G401.6 (cell line): Measurements from ENCODE around the gene OR10K1.
A peak's percentile ranks its signal among the peaks of the same experiment; 100 is the strongest.
"Not testable (repeated sequence)": the region's sequence is repeated elsewhere in the genome, so short reads cannot be mapped to it uniquely, and the experiment has no call there.

Experiments
- FAIRE-seq: peaks from 2 replicates; lab custom pipeline; 2012; peaks lifted over from hg19 to GRCh38; lab: Jason Lieb, UNC

Gene OR10K1, protein sequence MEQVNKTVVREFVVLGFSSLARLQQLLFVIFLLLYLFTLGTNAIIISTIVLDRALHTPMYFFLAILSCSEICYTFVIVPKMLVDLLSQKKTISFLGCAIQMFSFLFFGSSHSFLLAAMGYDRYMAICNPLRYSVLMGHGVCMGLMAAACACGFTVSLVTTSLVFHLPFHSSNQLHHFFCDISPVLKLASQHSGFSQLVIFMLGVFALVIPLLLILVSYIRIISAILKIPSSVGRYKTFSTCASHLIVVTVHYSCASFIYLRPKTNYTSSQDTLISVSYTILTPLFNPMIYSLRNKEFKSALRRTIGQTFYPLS

DNA sequence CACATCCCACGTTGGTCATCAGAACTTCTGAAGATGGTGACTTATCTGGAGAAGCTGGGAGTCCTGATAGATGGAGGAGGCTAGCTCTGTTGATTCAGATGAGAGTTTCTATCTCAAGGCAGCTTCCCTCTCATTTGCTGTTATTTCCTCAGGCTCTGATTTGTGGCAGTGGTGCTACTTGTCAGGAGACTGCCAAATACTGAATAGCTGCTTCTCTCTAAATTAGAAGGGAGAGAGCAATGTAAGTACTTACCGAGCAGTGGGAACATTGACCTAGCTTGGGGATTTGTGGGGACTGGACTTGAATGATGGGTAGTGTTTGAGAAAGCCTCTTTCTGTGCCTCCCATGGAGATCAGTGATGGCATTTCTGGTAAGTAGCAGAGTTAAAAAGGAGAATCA, at the start of gene OR10K1:
Gene OR10K1, plus strand, starts transcription at position 301 of the 400 bp plus-strand sequence. CDS start 3,728 bp downstream, outside the sequence.
- no peak for FAIRE-seq

DNA sequence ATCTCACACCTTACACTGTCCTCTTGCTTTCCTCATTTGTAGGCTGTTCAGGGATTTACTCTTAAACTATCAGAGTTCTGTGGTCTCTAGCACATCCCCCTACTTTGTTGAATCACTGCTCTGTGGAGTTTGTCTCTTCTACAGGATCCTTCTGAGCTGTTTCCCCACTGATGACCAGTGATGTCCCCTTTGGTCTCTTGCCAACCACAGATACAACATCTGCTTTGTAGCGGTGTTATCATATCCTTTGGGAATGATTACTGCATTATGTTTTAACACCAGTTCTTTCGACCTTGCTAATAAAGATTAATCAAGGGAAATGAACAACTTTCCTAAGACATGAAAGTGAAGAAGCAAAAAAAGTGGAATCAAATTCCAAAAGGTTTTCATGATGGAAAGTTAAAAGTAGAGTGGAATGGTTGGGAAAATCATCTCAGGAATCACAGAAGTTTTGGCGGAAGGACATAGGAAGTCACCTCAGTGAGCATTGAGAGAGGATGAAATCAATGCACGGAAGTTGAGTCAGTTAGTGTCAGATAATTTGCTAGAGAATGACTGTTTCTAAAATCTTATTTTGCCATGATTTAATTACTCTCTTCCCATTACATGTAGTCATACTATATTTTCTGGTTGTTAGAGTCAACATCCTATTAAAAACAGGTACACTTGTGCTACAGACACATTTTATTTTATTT, 46.8 kb upstream of the OR10K1 start:
- FAIRE-seq, result no peak

DNA sequence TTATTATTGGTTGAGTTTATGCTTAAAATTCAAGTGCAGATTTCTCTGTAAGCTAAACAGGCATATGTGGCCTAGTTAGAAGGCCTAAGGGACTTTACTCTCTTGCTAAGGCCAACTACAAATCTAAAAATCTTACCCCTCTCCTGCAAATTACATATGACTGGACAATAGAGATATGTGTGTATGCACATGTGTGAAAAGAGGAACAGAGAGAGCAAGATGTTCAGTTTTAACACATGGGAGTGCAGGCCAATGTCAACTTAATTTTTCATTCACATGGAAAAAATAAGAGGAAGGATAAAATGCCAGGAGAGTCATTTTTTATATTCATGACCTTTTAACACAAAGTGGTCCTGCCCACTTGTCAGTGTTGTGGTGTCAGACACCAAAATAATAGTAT, 44.0 kb upstream of the OR10K1 start:
- no peak for FAIRE-seq

DNA sequence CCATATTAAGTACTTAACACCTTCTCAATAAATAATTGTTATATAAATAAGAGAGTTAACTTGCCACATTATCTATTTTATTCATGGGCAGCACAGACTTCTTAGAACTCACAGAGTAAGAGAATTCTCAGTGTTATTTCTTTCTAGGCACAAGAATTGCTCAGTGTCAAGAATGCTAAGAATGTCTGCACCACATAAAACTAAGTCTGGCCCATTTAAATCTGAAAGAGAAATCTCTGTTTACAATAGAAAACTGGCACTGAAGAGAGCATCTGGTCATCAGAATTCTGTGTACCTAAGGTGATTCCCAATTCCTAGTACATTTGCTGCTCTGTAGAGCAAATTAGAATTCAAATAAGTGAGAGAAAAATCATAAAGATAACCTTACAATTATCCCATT, 39.4 kb upstream of the OR10K1 start:
- no peak for FAIRE-seq

DNA sequence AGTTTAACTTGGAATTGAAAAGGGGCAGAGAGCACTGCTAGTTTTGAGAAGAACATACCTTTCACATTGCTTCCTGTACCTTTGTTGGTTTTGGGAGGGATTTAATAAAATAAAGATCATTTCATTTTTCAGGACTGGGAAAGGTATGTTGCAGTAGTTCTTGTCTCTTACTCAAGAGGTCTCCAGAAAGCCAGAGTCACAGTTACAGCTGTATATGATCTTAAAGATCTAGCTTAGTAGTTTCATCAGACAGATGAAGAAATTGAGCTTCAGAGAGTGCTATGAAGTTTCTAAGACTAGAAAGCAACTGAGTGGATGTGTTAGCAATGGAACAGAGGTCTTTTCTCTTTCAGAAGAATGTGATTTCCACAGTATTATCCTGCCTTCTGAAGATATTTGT, 36.6 kb upstream of the OR10K1 start:
- no peak for FAIRE-seq

DNA sequence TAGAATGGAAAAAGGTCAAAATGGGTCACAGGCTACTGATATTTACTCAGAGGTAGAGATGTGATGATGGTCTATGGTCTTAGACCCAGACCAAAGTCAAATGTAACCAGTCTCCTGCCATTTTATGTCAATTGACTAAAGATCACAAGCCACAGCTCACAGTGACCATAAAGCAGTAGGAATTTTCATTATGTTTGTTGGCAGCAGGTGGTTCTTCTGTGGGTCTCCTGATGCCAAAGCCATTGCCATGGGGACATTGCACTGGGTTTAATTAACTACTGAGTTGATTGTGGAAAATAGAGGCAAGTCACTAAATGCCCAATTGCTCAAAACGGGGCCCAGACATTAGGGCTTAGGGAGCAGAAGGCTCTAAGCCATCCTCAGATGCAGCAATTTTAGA, 35.5 kb upstream of the OR10K1 start, which contains the start of gene OR10K2:
Gene OR10K2, minus strand, starts transcription at position 101 of the 400 bp plus-strand sequence. CDS start 5,371 bp downstream, outside the sequence.
- FAIRE-seq, result no peak

DNA sequence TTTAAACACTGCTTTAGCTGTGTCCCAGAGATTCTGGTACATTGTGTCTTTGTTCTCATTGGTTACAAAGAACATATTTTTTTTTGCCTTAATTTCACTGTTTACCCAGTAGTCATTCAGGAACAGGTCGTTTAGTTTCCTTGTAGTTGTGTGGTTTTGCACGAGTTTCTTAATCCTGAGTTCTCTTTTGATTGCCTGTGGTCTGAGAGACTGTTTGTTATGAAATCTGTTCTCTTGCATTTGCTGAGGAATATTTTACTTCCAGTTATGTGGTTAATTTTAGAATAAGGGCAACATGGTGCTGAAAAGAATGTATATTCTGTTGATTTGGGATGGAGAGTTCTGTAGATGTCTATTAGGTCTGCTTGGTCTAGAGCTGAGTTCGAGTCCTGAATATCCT, 31.5 kb upstream of the OR10K1 start:
- not testable (repeated sequence) for FAIRE-seq

DNA sequence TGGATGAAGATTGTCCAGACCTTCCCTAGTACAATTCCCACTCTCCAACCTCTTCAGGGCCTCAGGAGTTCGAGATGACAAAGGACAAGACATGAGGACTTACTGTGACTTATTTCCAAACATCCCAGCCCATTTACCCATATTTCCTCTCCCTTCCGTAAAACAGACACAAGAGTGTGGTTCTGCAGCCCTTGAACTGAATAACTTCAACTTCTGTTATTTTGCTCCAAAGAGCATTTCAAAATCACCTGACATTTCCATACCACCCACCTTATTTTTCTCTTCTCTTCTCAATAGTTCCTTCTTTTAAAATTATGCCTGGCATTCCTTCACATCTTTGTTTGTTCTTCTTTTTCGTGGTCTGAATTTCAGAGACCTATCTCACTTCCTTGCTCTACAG, 26.9 kb upstream of the OR10K1 start:
- FAIRE-seq, result no peak

DNA sequence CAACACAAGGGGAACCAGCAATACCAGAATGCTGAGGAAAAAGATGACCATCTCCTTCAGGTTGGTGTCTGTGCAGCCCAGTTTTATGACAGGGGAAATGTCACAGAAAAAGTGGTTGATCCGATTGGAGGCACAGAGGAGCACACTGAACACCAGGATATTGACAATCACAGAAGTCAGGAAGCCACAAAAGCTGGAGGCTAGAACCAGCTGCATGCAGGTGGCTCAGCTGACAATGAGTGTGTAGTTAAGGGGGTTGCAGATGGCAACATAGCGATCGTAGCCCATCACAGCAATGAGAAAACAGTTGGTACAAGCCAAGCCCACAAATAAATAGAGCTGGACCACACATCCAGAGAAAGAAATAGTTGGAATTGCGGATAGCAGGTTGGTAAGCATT, 16.3 kb upstream of the OR10K1 start:
- no peak for FAIRE-seq

DNA sequence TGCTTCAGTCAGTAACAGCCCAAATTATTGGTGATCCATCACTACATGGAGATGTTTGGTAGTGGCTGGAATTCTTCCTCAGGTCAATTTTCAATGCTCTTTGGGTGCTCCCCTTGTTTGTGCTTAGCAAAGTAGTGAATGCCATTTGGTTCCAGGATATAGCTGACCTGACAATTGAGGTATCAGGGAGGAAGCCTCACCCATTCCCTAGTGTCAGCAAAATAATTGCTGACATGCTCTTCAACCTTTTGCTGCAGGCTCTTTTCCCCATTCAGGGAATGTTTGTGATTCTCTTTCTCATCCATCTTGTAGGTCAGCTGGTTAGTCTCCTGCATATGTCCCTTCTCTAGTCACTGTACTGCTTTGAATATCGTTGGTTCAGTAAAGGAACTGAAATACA, 7.1 kb upstream of the OR10K1 start:
- no peak for FAIRE-seq

DNA sequence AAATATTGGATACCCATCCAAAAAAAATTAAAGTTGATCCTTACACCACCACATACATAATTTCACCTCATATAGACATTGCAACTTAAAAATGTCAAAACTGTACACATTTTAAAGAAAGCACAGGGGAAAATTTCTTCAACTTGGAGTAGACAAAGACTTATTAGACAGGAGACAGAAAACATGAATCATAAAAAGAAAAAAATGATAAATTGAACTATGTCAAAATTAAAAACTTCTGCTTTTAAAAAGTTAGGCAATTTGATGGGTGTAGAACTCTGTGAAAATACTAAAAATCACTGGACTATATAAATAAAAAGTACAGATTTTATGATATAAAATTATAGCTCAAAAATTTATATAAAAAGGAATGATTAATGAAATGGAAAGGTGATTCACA, 4.4 kb upstream of the OR10K1 start:
- no peak for FAIRE-seq

DNA sequence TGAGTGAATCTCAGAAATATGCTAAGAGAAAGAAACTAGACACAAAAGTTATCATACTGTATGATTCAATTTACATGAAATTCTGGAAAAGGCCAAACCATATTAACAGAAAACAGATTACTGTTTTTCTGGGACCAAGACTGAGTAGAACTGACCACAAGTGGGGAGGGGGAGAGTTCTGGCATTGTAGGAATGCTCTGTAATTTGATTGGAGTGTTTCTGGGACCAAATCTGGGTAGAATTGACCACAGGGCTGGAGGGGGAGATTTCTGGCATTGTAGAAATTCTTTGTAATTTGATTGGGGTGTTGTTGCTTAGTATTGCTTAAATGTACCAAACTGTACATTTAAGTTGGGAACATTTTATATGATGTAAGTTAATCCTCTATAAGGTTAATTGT, 3.4 kb upstream of the OR10K1 start:
- FAIRE-seq, result no peak

DNA sequence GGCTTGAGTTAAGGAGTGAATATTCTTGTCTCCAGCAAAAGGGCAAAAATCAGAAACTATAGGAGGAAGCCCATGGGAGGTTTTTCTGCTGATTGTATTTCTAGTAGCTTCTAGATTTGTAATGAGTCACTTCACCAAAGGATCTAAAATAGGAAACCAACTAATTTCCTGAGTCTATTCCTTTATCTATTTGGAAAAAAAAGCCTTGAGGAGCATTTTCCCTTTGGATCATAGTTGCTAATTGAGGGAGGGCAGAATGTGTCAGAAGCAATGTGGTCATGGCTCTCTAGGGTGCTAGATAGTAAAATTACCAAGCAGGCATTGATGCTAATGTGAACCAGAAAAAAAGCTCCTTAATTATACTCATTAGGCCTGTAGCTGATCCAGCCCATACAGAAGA, 10.3 kb downstream of the OR10K1 start, which contains the start of gene OR10R2:
Gene OR10R2, plus strand, starts transcription at position 301 of the 400 bp plus-strand sequence. CDS start 106 bp downstream, outside the sequence.
- no peak for FAIRE-seq

DNA sequence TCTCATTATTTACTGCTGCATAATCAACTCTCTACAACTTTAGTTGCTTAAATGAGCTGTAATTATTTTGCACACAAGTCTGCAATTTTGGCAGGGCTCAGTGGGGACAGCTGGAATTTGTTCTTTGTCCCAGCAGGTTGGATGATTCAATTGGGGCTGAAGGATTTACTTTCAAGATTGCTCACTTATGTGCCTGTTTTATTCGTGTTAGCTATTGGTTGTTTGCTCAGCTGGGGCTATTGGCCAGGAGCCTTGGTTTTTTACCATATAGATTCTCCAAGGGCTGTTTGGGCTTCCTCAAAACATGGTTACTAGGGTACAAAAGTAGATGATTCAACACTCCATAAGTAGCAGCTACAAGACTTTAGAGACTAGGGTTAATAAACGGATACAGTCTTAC, 23.8 kb downstream of the OR10K1 start:
- FAIRE-seq, result no peak

DNA sequence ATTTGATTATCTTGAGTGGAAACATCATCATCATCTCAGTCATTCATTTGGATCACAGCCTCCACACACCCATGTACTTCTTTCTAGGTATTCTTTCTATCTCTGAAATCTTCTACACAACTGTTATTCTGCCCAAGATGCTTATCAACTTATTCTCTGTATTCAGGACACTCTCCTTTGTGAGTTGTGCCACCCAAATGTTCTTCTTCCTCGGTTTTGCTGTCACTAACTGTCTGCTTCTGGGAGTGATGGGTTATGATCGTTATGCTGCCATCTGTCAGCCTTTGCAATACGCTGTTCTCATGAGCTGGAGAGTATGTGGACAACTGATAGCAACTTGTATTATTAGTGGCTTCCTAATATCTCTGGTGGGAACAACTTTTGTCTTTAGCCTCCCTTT, 29.7 kb downstream of the OR10K1 start:
- no peak for FAIRE-seq

DNA sequence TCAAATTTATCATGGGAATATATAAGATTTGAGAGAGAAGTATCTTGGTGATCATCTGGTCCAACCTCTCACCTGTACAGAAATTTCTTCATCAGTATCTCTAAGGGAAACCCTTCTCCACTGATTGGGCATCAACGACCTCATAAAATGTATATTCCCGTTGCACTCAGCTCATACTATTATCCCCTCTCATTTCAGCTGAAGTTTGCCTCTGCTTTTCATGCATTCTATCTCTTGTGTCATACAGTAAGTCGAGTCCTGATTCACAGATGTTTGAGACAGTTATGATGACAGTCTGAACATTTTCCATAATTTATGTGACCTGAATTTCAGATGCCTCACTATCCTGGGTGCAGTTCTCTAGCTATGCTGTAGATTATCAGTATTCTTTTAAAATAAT, 31.4 kb downstream of the OR10K1 start:
- no peak for FAIRE-seq

DNA sequence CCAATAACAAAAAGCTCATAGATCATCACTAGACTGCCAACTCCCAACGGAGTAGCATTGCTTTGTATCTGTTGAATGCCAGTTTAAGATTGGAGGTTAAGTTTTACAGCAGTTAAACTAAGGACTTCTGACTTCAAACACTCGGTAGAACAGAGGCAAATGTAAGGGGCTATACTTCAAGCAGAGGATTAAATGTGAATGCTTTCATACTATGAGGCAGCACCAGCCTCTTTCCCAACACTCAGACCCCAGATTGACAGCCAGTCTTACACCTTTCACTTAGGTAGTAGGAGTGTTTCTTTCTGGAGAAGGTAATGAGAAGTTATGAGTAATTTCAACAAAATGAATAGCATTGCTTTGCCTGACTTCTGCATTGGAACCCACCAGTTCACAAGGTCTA, 33.2 kb downstream of the OR10K1 start:
- FAIRE-seq, result no peak

DNA sequence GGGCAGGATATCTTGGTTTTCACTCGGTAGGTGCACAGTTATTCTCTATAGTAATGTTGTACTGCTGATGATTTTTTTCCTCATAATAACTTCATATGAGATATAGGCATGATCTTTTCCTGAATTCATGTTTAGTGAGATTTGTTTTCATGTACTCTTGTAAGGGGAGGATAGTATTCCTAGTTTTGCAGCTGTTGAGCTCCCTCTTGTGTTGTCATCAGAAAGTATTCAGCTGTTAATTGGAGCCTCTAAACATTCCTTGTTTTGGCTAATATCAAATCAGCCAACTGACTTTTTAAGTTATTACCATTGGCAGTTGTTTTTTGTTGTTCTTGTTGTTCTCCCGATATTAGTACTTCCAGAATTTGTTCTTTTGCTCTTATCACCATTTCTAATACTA, 34.7 kb downstream of the OR10K1 start:
- peak; percentile 13 for FAIRE-seq

DNA sequence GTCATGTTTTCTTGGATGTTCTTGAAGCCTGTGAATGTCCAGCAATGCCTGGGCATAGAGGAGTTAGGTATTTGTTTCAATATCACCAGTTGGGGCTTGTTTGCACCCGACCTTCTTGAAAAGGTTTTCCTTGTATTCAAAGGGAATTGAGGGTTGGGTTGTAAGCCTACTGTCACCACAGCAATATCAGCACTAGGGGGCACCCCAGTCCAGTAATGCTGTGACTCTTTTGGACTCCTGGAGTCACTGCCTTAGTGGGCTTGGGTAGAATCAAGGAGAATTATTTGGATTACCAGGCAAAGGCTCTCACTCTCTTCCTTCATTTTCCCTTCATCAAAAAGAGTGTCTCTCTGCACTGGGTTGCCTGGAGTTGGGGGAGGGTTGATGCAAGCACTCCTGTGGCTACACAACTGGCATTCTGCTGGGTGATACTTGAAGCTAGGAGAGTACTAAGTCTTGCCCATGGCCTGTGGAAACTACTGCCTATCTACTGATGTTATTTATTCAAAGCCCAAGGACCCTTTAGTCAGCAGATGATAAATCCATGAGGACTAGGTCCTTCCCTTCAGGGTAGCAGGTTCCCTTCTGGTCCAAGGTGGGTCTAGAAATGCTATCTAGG, 44.8 kb downstream of the OR10K1 start:
- FAIRE-seq, result no peak

DNA sequence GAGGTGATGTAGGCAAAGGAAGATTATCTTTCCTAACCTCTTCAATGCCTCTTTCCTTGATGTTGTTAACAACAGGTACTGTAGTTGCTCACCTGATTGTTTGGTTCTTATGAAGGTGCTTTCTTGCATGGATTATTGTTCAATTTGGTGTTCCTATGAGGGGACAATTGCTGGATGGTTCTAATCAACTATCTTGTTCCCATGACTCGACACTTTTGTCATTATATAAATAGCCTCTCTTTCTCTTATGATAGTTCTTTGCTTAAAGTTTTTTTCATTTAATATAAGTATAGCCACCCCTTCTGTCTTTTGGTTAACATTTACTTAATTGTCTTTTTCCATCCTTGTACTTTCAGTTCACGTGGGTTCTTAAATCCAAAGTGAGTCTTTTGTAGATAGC, 45.9 kb downstream of the OR10K1 start:
- FAIRE-seq, result no peak

DNA sequence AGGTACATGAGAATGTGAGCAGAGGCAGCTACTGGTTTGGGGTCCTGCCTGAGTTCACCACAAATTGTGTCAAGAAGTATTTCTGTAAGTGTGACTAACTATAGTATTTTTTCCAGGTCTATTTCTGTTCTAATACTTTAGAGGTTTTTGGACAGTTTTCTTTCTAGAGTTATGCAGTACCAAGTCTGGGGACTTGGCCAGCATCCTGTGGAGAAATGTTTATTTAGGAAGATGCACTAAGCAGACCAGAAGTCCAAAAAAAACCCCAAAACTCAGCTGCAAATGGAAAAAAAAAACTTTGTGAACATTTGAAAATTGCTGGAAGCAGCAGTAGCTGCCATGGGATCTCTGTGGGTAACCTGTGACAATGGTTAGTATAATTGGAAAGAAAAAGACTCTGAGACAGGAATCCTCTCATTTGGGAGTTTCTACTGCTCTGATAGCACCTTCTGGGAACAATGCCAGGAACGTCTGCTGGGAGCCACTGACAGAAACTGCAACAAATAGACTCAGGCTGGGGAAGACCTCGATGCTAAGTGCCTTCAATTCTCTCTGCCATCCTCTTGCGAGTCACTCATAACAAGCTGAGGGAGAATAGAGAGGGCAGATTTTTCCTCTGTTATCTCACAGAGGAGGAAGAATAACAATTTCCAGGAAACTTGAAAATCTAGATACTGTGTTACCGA, 48.0 kb downstream of the OR10K1 start:
- no peak for FAIRE-seq

DNA sequence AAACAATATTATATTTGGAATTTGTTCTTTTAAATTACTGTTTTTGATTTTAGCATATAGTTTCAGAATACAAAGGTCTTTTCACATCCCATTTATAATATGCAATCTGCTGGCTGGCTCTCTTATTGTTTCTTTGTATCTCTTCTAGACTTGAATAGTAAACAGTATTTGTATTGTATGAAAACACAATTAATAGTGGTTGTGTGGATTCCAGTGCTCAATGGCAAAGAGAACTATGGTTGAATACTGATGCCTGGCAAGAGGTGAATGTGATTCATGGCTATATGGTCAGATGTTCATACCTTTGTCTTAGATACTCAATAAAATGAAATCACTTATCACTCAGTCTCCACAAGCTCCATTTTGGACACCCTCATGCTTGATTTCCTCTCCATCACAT, 55.3 kb downstream of the OR10K1 start:
- no peak for FAIRE-seq
